GM12878 (cell line): ENCODE results near the gene RNF166. TPM values are rescaled to one million over a fixed set of nuclear protein-coding genes. Genes with fewer than 3 reads are reported as not detected.

ENCODE experiments used
- ATAC-seq: fragments of 200-7000 bp; cut with Tn5 transposase; 3 replicates; pipeline ENCODE4 v1.9.1; 2020; ENCODE audit warnings: mild to moderate bottlenecking, moderate library complexity
- BruUV-seq: library from RNA; stranded (reverse); fragments of 400-500 nt; replicated peaks from 2 replicates; lab custom pipeline; 2021; lab: Mats Ljungman, UMichigan
- CTCF ChIA-PET: fragments of 300-600 bp; sonication (Branson Sonifier 250); formaldehyde crosslinking; extraction: SDS; loops from one replicate; lab custom pipeline; 2021; ENCODE audit warnings: inconsistent platforms; lab: Yijun Ruan, JAX
- POLR2A ChIA-PET: fragments of 350-600 bp; formaldehyde crosslinking; extraction: SDS; loops from one replicate; lab custom pipeline; 2021; ENCODE audit warnings: inconsistent platforms; lab: Charles Lee
- RAD21 ChIA-PET: fragments of 300-600 bp; sonication (Branson Sonifier 250); formaldehyde crosslinking; loops from one replicate; lab custom pipeline; 2023; ENCODE audit warnings: antibody characterized with exemption; ENCODE audit not compliant: unreplicated experiment; lab: Charles Lee
- SMC1A ChIA-PET: fragments of 300-600 bp; sonication (Branson Sonifier 250); formaldehyde crosslinking; loops from one replicate; lab custom pipeline; 2023; ENCODE audit not compliant: unreplicated experiment, uncharacterized antibody; lab: Charles Lee
- DNase-seq: peaks from one replicate; pipeline ENCODE4 v3.0.0-alpha.2; 2011; ENCODE audit warnings: low read depth, low spot score
- FAIRE-seq: peaks from 3 replicates; lab custom pipeline; 2011; peaks lifted over from hg19 to GRCh38; lab: Jason Lieb, UNC
- H2AFZ ChIP-seq: 2 replicates; pipeline ENCODE4 v1.6.0; 2011; ENCODE audit warnings: low read depth, low read length, control low read depth; ENCODE audit not compliant: control insufficient read depth
- H3K27ac ChIP-seq: 2 replicates; pipeline ENCODE4 v1.5.1; 2011; ENCODE audit warnings: control low read depth; ENCODE audit not compliant: control insufficient read depth, insufficient read depth
- H3K27me3 ChIP-seq, 2 experiments: replicated peaks in 1 of 2; 2 replicates each; pipeline versions ENCODE4 v1.6.0 to v1.6.1; 2011; ENCODE audit warnings: low read length in 1 of 2; ENCODE audit not compliant: control insufficient read depth in 2 of 2, insufficient read depth in 2 of 2
- H3K36me3 ChIP-seq, 2 experiments: 2 replicates each; pipeline ENCODE4 v1.5.1; 2011; ENCODE audit warnings: low read length in 1 of 2; ENCODE audit not compliant: control insufficient read depth in 2 of 2, insufficient read depth in 2 of 2
- H3K4me1 ChIP-seq: 2 replicates; pipeline ENCODE4 v1.6.1; 2011; ENCODE audit warnings: mild to moderate bottlenecking, low read length, moderate library complexity, mixed read lengths; ENCODE audit not compliant: control insufficient read depth, insufficient read depth
- H3K4me2 ChIP-seq: 2 replicates; pipeline ENCODE4 v1.6.0; 2011; ENCODE audit warnings: control low read depth; ENCODE audit not compliant: control insufficient read depth, insufficient read depth
- H3K4me3 ChIP-seq: fragments of 200-600 bp; sonication (generic); 2 replicates; pipeline ENCODE4 v1.5.1; 2016
- H3K79me2 ChIP-seq: 2 replicates; pipeline ENCODE4 v1.6.0; 2011; ENCODE audit warnings: low read length; ENCODE audit not compliant: control insufficient read depth, insufficient read depth
- H3K9ac ChIP-seq: 2 replicates; pipeline ENCODE4 v1.8.0; 2011; ENCODE audit warnings: low read length, control low read depth, mixed read lengths; ENCODE audit not compliant: control insufficient read depth, insufficient read depth
- H3K9me3 ChIP-seq: replicated peaks from 3 replicates; pipeline ENCODE4 v1.5.1; 2011; ENCODE audit warnings: mild to moderate bottlenecking, low read length; ENCODE audit not compliant: control insufficient read depth, insufficient read depth
- H4K20me1 ChIP-seq: 2 replicates; pipeline ENCODE4 v1.6.0; 2011; ENCODE audit not compliant: control insufficient read depth, insufficient read depth
- BRCA1 ChIP-seq: IDR thresholded peaks from 2 replicates; pipeline ENCODE4 v1.6.1; 2011; ENCODE audit warnings: low read depth, low read length, improper control_type of control experiment
- IKZF2 ChIP-seq, 2 experiments: fragments of 450-650 bp; IDR thresholded peaks; 2 replicates each; pipeline ENCODE4 v1.6.1; 2017; ENCODE audit warnings: mild to moderate bottlenecking in 2 of 2, moderate library complexity in 2 of 2
- NFYA ChIP-seq: IDR thresholded peaks from 2 replicates; pipeline ENCODE4 v1.6.1; 2011; ENCODE audit warnings: low read depth, mild to moderate bottlenecking, low read length, improper control_type of control experiment, borderline replicate concordance
- POLR2A ChIP-seq: IDR thresholded peaks from 2 replicates; pipeline ENCODE4 v1.6.1; 2011; ENCODE audit warnings: low read depth, mild to moderate bottlenecking, low read length
- RCOR1 ChIP-seq: conservative IDR thresholded peaks from 2 replicates; pipeline ENCODE4 v1.6.1; 2012; ENCODE audit warnings: low read depth, low read length, improper control_type of control experiment
- REST ChIP-seq: IDR thresholded peaks from 2 replicates; pipeline ENCODE4 v1.6.1; 2012; ENCODE audit warnings: mild to moderate bottlenecking, low read depth, low read length
- SIN3A ChIP-seq: IDR thresholded peaks from 2 replicates; pipeline ENCODE4 v1.6.1; 2012; ENCODE audit warnings: low read depth, low read length, improper control_type of control experiment
- SIX5 ChIP-seq: IDR thresholded peaks from 2 replicates; pipeline ENCODE4 v1.6.1; 2011; ENCODE audit warnings: mild to moderate bottlenecking, low read depth, low read length, moderate library complexity; ENCODE audit not compliant: severe bottlenecking
- TCF12 ChIP-seq: IDR thresholded peaks from 2 replicates; pipeline ENCODE4 v1.6.1; 2011; ENCODE audit warnings: low read depth, mild to moderate bottlenecking, low read length
- ZBED1 ChIP-seq: IDR thresholded peaks from 2 replicates; pipeline ENCODE4 v1.6.1; 2016; ENCODE audit warnings: borderline replicate concordance
- WGBS: methylation state at CpG from one replicate; pipeline ENCODE4 v1.1.6; 2016; ENCODE audit warnings: low lambda C conversion rate; ENCODE audit not compliant: insufficient replicate concordance, insufficient coverage; ENCODE audit errors: missing lambda C conversion rate; 5-methylcytosine and 5-hydroxymethylcytosine counted together
- in situ Hi-C: fragments of 300-500 bp; cut with MboI; formaldehyde crosslinking; loops from 9 replicates; pipeline ENCODE4 v1.14.3; 2018; ENCODE audit warnings: mixed read lengths
- intact Hi-C: fragments of 100-400 bp; cut with micrococcal nuclease; formaldehyde crosslinking; loops from one replicate; pipeline ENCODE4 v1.14.2; 2022; ENCODE audit not compliant: unreplicated experiment
- polyA plus RNA-seq, 11 experiments: library from polyadenylated mRNA; depleted of rRNA in 4 of 11; unstranded in 6 of 11; stranded (reverse) in 5 of 11; fragments of >200 nt; fragmentation: Nextera tagmentation in 4 of 11; fragmentation: Illumina TruSeq in 1 of 11; extraction: Ambion mirVana in 4 of 11; extraction: Trizol in 1 of 11; gene quantifications; 1 replicate in 1 of 11; 2 replicates in 10 of 11; pipeline versions ENCODE4 v1.2.1 to v1.2.3, GENCODE V29; 2011 to 2016; ENCODE audit warnings: inconsistent platforms in 2 of 11, missing spikeins in 2 of 11, low read depth in 1 of 11
- total RNA-seq, 4 experiments: library from RNA; depleted of rRNA in 3 of 4; stranded (reverse); fragments of >200 nt in 3 of 4; fragmentation: Illumina TruSeq in 1 of 4; extraction: Trizol in 1 of 4; gene quantifications; 2 replicates each; pipeline versions ENCODE4 v1.2.1 to v1.2.3, GENCODE V29; 2013 to 2021

The RNF166 gene
- total and polyA plus RNA-seq, 10 of the 15 experiments (the other 5 are each of a cell fraction or from before 2014, with no cell fraction given): 0.48 to 32.8 (median 12.1) TPM

- in situ Hi-C loops: no loop called here
- no peak for TF ChIP-seq RCOR1
- no peak for TF ChIP-seq SIX5
- TF ChIP-seq SIN3A: no peak
- no peak for TF ChIP-seq NFYA
- no peak for TF ChIP-seq REST
- TF ChIP-seq POLR2A: no peak
- no peak for TF ChIP-seq ZBED1
- TF ChIP-seq BRCA1: no peak
- TF ChIP-seq TCF12: no peak
- TF ChIP-seq IKZF2 (IDR thresholded peaks at IDR 0.05): no peak
- Histone ChIP-seq H4K20me1 (no peaks in the 10 kb centered on the region), H3K27ac (no peak overlapping the region), H3K4me1 (no peaks in the 10 kb centered on the region), H3K79me2 (no peaks in the 10 kb centered on the region), H3K27me3 (no peaks in the 10 kb centered on the region), H3K36me3 (peaks cover 13 to 59% of the 10 kb centered on the region in 2 experiments), H2AFZ (no peak overlapping the region), H3K9me3 (no peaks in the 10 kb centered on the region), H3K9ac (no peak overlapping the region), H3K4me2 (no peak overlapping the region), H3K4me3 (no peak overlapping the region)
- no peak for FAIRE-seq
- POLR2A ChIA-PET: interaction anchor here (0.6 kb wide), 1 partner anchor 790 kb away, joined by 4 read pairs; no protein-coding TSS in a partner anchor
- SMC1A ChIA-PET: no interaction called here
- no peak for DNase-seq
- CTCF ChIA-PET: no interaction called here
- RAD21 ChIA-PET: no interaction called here
- no TSS peak for BruUV-seq
- intact Hi-C loops: no loop called here
- ATAC-seq: no peak
- 93% methylated on average over 15 of the region's 17 CpGs for WGBS
These were observed 15.0 kb upstream of the RNF166 start for GRCh38 chr16:88721236-88721635.
